GM21447 (cell line): ENCODE measurements around the gene PCSK7.

Experiments used
- ATAC-seq: cut with Tn5 transposase; IDR thresholded peaks from one replicate; pipeline ENCODE4 v1.9.1; 2021; ENCODE audit not compliant: unreplicated experiment

PCSK7 gene

DNA sequence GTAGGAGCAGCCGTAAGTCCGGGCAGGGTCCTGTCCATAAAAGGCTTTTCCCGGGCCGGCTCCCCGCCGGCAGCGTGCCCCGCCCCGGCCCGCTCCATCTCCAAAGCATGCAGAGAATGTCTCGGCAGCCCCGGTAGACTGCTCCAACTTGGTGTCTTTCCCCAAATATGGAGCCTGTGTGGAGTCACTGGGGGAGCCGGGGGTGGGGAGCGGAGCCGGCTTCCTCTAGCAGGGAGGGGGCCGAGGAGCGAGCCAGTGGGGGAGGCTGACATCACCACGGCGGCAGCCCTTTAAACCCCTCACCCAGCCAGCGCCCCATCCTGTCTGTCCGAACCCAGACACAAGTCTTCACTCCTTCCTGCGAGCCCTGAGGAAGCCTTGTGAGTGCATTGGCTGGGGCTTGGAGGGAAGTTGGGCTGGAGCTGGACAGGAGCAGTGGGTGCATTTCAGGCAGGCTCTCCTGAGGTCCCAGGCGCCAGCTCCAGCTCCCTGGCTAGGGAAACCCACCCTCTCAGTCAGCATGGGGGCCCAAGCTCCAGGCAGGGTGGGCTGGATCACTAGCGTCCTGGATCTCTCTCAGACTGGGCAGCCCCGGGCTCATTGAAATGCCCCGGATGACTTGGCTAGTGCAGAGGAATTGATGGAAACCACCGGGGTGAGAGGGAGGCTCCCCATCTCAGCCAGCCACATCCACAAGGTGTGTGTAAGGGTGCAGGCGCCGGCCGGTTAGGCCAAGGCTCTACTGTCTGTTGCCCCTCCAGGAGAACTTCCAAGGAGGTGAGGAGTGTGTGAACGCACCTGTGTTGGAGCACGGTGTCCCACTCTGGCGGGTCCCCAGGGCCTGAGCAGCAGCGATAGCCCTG lies 32.6 kb downstream of the PCSK7 start, which contains the start of gene TAGLN:
Gene TAGLN (plus strand): TSS at position 318 of the 863 bp plus-strand sequence. CDS start 3,644 bp downstream, outside the sequence.
- ATAC-seq = no peak

DNA sequence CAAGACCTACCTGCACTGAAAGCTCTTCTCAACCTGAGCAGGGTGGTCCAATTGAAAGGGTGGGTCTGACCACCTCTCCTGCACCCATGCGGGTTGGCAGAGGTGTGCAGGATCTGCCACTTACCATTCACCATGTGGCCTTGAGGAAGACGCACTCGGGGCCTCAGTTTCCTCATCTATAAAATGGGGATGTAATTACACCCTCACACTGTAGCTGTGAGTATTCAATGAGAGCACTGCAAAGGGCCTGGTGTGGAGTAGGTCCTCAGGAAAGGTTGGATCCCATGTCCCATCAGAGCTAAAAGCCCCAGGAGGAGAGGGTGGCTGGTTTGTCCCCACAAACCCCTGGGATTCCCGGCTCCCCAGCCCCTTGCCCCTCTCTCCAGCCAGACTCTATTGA lies 33.3 kb downstream of the PCSK7 start:
- ATAC-seq = no peak

DNA sequence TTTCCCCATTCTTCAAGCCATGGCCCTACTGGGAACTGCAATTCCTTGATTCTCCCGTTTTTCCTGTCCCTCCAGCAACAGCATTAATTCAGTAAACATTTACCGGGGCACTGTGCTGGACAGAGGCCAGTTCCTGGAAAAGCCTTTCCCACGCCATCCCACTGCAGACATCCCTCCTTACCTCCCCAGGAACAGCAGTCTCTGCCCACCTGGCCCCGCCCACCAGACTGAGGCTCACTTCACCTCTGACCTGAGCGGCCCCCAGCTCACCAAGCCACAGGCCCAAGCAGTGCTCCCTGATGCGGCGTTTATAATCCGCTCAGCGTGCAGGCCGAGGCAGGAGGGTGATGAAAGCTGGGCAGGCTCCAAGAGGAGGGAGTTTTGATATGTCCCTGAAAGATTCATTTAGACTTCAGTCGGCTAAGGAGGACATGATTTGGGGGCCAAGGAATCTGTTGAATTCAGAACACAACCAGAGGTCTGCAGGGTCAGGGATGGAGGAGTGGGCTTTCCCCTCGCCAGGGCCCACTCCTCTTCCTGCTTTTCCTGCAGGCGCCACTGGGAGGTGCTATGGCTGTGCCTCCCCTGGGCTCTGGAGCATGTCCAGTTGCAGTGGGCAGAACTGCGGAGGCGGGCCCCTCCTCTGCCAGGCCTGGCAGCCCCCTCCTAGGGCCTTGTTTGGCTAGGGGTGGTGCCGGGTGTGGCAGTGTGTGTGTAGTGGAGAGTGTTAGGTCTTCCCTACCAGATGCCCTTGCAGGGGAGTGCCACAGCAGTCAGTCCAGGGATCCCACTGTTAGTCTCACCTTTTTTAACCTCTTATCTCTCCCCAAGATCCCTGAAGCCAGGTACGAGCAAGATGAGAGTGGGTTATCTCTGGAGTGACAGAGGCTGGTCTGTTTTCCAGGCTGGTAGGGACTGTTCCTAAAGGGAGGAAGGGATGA lies 34.1 kb downstream of the PCSK7 start:
- no peak for ATAC-seq

DNA sequence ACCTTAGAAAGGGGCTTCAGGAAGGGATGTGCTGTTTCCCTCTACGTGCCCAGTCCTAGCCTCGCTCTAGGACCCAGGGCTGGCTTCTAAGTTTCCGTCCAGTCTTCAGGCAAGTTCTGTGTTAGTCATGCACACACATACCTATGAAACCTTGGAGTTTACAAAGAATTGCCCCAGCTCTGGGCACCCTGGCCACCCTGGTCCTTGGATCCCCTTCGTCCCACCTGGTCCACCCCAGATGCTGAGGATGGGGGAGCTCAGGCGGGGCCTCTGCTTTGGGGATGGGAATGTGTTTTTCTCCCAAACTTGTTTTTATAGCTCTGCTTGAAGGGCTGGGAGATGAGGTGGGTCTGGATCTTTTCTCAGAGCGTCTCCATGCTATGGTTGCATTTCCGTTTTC lies 34.9 kb downstream of the PCSK7 start:
- no peak for ATAC-seq

DNA sequence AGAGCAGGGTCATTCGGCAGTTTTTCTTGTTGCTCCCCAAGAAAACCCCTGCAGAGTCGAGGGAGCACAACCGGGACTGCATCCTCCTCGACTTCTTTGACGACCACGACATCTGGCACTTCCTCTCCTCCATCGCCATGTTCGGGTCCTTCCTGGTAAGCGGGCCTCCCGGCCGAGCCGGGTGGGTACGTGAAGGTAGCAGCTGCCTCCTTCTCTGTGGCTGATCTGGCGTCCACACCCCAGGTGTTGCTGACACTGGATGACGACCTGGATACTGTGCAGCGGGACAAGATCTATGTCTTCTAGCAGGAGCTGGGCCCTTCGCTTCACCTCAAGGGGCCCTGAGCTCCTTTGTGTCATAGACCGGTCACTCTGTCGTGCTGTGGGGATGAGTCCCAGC lies 36.1 kb downstream of the PCSK7 start:
- no peak for ATAC-seq

DNA sequence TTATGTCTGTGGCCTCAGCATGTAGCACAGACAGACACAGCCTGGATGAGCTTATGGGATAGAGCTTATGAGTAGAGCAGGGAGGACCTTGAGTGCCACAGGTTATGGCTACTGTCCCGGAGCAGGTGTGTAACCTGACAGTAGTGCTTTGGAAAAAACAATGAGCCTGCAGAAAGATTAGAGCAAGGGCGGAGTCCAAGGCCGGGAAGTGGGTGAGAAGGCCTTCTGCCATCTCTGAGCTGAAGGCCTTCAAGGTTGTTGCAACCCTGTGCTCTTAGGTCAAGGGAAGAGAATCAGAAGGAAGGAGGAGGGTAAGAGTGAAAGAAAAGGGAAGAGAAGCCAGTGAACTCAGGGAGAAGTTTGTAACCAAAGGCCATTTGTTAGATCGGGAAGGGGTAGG lies 36.6 kb downstream of the PCSK7 start:
- no peak for ATAC-seq

DNA sequence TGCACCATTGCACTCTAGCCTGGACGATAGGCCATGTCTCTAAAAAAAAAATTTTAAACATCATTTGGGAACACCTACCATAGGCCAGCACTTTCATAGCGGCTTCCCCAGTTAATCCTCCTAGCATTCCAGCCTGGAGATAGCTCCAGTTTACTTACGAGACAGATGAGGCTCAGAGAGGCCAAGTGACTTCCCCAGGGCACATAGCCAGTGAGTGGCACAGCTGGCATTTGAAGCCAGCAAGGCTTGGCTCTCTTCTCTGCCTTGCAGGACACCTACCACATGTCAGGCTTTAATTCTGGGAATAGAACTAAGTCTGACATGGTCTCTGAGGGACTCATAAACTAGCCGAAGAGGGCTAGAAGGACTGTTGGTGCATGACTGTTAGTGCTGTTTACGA lies 37.6 kb downstream of the PCSK7 start:
- no peak for ATAC-seq

DNA sequence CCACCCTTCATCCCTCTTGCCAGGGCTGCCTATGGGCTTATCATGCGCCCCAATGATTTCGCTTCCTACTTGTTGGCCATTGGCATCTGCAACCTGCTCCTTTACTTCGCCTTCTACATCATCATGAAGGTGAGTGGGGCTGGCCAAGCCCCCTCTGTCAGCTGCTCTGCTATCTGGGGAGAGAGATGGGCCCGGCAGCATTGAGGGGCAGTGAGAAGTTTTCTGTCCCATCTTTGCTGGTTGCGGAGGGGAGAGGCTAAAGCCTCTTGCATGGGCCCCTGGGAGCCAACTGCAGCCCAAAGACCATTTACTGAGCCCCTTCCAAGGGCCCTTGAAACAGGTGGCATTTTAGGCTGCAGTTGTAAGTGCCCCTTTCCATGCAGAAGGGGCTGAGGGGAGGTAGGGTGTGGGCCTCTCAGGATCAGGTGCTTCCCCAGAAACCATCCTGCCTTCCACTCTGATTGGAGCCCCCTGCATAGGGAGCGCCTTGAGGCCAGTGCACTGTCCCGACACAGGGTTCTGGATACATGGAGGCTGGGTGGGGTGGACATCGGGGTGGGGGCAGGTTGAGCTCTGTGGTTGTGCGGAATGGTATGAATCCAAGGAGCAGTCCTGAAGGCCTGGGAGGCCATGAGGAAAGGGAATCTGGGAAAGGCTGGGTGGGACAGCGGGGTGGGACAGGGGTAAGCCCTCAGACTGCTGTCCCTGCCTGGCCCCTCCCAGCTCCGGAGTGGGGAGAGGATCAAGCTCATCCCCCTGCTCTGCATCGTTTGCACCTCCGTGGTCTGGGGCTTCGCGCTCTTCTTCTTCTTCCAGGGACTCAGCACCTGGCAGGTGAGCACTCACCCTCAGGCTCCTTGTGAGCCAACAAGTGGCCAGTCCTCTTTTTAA lies 38.5 kb downstream of the PCSK7 start:
- no peak for ATAC-seq

DNA sequence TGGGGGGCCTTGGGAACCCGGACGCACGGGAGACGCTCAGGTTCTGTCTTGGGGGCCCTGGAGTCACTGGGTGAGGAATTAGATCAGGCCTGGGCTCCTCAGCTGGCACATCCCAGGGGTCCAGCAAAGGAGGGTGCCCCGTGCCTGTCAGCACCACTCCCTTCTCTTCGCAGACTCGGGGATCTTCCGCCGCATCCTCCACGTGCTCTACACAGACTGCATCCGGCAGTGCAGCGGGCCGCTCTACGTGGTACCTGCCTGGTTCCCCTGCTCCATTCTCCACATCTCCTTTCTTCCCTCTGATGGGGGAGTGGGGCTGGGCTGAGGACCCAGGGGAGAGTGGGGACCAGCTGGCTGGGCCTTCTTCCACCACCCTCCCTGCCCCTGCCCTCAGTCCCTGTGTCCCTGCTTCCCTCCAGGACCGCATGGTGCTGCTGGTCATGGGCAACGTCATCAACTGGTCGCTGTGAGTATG lies 39.4 kb downstream of the PCSK7 start:
- no peak for ATAC-seq

DNA sequence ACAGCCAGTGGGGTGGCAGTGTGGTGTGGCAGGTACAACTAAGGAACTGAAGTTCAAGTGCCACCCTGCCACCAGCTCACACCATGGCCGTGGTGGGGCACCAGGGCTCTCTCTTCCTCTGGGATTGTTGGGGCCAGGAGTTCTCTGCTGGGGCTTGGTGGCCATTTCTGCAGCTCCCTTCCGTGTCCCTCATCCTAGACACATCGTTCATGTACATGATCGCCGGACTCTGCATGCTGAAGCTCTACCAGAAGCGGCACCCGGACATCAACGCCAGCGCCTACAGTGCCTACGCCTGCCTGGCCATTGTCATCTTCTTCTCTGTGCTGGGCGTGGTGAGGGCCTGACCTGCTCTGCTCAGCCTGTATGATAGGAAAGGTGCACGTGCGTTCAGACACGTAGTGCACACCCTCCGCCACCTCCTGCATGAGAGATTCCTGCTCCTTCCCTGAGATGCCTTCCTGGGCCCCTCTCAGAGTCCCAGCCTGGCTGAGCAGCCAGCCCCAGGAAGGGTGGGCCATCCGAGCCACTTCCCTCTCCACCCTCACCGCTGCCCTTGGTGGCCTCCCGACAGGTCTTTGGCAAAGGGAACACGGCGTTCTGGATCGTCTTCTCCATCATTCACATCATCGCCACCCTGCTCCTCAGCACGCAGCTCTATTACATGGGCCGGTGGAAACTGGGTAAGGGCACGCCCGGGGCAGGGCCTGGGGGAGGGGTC lies 40.0 kb downstream of the PCSK7 start:
- no peak for ATAC-seq

DNA sequence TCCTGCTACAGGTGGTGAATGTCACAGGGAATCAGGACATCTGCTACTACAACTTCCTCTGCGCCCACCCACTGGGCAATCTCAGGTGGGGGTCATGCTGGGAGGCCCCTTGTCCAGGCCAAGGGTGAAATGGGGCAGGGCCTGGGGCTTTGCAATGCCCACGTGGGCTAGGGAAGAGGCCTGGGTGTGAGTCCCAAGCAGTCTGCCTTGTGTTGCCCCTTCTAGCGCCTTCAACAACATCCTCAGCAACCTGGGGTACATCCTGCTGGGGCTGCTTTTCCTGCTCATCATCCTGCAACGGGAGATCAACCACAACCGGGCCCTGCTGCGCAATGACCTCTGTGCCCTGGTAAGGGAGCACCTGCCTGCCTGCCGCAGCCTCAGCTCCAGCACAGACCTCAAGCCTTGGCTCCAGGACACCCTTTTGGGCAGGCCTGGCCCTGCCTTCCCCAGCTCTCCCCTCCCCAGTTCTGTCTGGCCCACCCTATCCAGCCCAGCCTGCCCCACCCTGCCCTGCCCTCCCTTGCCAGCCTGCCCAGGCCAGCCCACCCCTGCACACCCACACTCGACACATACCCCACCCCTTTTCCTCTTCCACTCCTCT lies 41.8 kb downstream of the PCSK7 start:
- no peak for ATAC-seq

DNA sequence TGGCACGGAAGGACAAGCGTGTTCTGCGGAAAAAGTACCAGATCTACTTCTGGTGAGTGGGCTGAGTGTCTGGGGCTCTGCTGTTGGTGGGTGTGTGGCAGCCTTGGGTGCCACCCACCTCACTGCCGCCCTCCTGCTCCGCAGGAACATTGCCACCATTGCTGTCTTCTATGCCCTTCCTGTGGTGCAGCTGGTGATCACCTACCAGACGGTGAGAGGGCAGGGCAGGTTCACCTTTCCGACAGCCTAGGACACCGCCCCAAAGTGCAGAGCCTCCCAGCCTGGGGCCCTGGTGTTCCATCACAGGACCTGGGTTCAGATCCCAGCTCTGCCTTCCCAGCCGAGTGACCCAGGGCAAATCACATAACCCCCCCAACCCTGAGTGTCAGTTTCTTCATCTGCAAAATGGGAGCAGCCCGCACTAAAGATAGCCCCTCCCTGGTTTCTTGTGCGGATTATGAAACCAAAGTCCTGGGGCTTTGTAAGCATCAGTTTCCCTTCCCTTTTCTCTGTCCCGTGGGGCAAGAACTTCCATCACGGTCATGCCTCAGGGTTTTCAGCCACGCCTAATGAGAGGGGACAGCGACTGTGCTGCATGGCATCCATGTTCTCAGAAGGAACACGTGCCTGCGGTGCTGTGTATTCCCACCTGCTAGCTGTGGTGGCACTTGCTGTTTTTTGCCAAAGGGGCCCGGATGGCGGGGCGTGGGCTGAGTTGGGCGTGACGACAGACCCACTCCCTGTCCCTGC lies 42.5 kb downstream of the PCSK7 start:
- ATAC-seq = peak; percentile 81

DNA sequence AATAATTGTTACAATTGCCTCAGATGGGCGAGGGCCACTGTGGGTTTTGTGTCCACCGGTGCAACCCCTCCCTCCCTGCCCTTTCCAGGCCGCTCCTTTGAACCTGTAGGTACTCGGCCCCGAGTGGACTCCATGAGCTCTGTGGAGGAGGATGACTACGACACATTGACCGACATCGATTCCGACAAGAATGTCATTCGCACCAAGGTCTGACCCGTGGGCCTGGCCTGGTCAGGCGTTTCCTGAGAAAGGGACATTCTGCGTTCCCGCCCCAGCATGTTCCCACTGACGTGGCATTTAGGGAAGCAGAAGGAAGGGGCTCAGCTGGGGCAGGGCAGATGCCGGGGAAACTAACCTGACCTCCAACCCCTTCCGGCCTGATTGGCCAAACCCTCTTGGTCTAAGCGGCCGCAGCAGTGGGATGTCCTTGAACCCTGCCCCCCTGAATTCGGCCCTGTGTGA lies 43.2 kb downstream of the PCSK7 start:
- no peak for ATAC-seq

DNA sequence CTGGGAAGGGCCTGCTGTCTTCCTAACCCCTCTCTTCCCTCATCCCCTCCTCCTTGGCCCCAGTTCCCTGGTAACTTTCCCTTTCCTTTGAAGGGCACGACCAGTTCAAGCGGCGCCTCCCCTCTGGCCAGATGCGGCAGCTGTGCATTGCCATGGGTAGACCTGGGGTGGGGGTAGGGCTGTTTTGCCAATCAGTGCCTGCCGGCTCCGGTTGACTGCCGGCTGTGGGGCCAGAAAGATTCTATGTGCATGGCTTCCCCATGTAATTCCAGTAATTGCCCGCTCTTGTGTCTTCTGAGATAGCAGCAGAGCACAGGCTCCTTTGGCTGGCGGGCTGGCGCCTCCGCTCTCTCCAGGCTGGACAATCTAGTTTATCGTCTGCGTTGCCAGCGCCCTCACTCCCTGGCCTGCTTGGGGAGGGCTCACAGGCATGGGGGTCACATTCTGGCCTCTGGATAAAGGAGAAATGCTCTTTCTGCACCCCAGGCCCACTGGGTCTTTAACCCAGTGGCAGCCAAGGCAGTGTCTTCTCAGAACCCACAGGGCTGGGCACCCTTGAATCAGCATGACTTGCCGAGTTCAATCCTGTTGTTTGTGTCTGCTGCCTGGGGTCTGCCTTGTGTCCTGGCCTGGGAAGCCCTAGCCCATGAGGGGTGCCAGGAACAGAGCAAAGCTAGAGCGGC lies 43.9 kb downstream of the PCSK7 start:
- no peak for ATAC-seq

DNA sequence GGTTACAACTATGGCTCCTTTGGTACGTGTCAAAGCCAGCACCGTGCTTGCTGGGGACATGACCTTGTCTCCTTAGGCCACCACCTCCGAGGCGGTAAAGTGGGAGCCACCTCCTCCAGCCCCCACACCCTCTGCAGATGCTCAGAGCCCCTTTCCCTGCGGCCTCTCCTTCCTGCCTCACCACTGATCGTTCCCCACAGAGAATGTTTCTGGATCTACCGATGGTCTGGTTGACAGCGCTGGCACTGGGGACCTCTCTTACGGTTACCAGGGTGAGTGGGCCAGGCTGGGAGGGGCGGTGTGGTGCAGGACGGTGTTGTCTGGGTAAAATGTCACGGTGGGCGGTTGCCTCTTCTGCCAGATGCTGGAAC lies 44.5 kb downstream of the PCSK7 start:
- ATAC-seq = no peak

DNA sequence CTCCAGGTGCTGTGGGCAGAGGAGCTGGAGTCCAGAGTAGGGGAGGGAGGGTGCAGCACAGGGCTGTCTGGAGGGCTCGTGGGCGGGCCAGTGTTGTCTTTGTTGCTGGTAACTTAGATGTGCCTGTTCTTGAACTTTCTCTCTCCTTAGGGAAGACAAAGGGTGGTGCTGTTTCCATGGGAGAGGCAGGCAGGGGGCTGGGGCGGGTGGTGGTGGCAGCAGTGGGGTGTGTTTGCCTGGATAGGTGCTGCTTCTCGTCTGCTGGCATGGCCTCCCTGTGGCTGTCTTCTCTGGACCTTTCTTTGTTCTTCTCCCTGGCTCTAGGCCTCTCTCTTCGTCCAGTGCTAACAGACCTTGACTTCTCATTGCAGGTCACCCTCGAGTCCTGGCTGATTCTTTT lies 44.9 kb downstream of the PCSK7 start:
- no peak for ATAC-seq

DNA sequence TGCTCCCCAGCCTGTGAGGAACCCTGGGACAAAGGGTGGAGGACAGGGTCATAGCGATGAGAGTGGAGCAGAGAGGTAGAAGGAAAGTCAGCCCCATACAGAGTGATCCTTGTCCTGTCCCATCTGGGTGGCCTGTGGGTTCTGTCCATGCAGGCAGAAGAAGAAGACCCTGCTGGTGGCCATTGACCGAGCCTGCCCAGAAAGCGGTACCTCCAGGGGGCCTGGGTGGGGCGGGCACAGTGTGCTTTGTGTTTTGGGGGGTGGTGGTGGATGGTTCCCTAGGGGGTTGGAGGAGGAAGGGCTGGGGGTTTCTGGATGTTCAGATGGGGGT lies 45.5 kb downstream of the PCSK7 start:
- ATAC-seq = no peak

DNA sequence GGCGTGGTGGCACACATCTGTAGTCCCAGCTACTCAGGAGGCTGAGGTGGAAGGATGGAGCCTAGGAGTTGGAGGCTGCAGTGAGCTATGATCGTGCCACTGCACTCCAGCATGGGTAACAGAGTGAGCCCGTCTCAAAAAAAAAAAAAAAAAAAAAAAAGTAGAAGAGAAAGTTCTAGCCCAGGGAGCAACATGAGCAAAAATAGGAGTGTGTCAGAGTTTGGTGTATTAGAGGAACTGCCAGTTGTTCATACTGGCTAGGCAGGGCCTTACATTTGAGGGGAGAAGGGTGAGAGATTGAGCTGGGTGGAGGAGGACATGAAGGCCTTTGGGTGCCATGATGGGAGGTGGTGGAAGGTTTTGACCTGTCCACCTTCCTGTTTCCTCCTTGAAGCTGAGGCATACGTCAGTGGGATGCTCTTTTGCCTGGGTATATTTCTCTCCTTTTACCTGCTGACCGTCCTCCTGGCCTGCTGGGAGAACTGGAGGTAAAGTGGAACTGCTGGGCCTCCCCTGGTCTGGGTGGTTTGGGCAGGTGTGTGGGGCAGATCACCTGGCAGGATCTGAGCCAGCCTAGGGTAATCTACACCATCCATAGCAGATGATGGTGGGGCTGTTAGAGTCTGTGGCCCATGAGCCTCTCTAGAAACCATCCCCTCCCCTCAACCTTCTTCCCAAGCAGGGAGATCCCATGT lies 46.0 kb downstream of the PCSK7 start:
- ATAC-seq = no peak
